Measurements from ENCODE around the gene MAST4.

Gene MAST4

DNA sequence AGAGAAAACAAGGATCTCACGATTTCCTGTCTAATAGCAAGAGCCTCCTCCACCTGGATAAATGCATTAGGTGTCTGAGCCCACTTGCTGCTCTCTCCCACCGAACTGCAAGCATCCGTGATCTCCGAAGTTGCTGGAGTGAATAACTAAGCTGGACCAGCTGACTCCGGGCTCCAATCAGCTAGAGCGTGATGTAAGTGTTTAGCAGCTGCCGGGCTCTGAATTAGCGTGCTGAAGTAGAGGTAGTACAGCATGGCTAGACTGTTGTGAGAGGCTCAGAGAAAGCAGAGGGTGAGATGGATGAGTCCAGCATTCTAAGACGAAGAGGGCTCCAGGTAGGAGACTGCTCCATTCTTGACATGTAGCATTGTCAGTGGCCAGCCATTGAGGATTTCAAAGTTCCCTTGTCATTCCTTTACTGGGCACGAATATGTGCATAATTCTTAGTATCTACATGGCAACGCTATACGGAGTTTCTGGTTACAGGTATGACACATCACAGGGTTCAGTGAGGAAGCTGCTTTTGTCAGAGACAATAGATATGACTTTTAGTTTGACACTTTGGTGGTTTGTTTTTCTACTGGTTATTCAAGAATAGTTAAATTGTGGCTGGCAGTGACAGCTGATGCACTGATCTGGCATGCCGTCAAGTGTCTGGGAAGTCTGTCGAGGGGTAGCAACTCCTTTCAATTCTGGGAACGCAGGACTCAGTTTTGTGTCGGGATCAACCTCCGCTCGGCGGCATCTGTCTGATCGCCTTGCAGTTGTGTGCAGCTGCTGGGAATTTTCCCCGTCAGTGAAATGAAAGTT is 232.6 kb downstream of the MAST4 start:
- H3K27ac ChIP-seq (ENCODE audit: insufficient read depth in 1 of 2, low read depth in 1 of 2, low read length in 2 of 2, poor library complexity in 1 of 2, severe bottlenecking in 2 of 2) = no peak overlapping the region
- WGBS (ENCODE audit: insufficient coverage) = under 1% methylated on average over 19 of the region's 21 CpGs

DNA sequence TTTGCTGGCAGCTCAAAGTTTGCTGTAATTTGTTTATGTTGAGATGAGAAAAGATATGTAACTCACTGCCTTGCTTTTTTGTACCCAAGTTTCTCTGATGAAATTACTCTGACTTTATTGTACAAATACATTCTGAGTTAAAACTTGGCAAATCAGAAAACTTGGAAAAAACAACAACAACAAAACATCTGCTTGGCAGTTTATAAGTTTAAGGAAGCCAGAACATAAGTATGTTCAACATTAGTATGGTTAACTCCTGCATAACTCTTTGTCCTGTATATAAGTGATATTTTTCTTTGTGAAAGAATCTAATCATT is 233.1 kb downstream of the MAST4 start:
- no peaks in the 10 kb centered on the region for H3K36me3 ChIP-seq (ENCODE audit: control insufficient read depth in 4 of 4, insufficient read depth in 4 of 4, low read length in 3 of 4)
- H3K4me1 ChIP-seq (ENCODE audit: control extremely low read depth in 1 of 4, control insufficient read depth in 4 of 4, insufficient read depth in 4 of 4, low read length in 3 of 4) = peaks cover 3 to 16% (median 12%) of the 10 kb centered on the region in 4 experiments
- no peak for DNase-seq
- H3K4me3 ChIP-seq (ENCODE audit: control insufficient read depth in 1 of 7, extremely low read depth in 1 of 7, insufficient read depth in 4 of 7, low read depth in 2 of 7, low read length in 6 of 7) = peak overlapping the region in 6 of 7 experiments; percentile 51 to 74 (median 67)
- H3K9me3 ChIP-seq (ENCODE audit: control extremely low read depth in 1 of 5, control insufficient read depth in 4 of 5, insufficient read depth in 2 of 5, low read depth in 1 of 5, low read length in 4 of 5) = no peaks in the 10 kb centered on the region
- ChIA-PET CTCF (interaction anchor here (1.2 to 4.0 kb wide), 8 partner anchors 9 to 521 kb away, joined by 3 to 13 read pairs (median 6); no protein-coding TSS in a partner anchor), POLR2A (no interaction called here)
- no peak overlapping the region for H3K27ac ChIP-seq (ENCODE audit: insufficient read depth in 1 of 2, low read depth in 1 of 2, low read length in 2 of 2, poor library complexity in 1 of 2, severe bottlenecking in 2 of 2)
- peaks cover 0 to 27% (median 6%) of the 10 kb centered on the region in 5 experiments for H3K27me3 ChIP-seq (replicated peaks in 2 of 5; ENCODE audit: control insufficient read depth in 4 of 5, insufficient read depth in 5 of 5, low read length in 4 of 5)

More for the DNA sequence above, 232.6 kb downstream of the MAST4 start:
- CTCF ChIA-PET = interaction anchor here (1.3 to 4.0 kb wide), 7 partner anchors 9 to 520 kb away, joined by 4 to 13 read pairs (median 6); no protein-coding TSS in a partner anchor
- Histone ChIP-seq H3K36me3 (ENCODE audit: control insufficient read depth in 4 of 4, insufficient read depth in 4 of 4, low read length in 3 of 4) (no peaks in the 10 kb centered on the region), H3K9me3 (ENCODE audit: control extremely low read depth in 1 of 5, control insufficient read depth in 4 of 5, insufficient read depth in 2 of 5, low read depth in 1 of 5, low read length in 4 of 5) (no peaks in the 10 kb centered on the region), H3K27me3 (replicated peaks in 2 of 5; ENCODE audit: control insufficient read depth in 4 of 5, insufficient read depth in 5 of 5, low read length in 4 of 5) (peaks cover 0 to 27% (median 6%) of the 10 kb centered on the region in 5 experiments), H3K4me1 (ENCODE audit: control extremely low read depth in 1 of 4, control insufficient read depth in 4 of 4, insufficient read depth in 4 of 4, low read length in 3 of 4) (peaks cover 3 to 16% (median 12%) of the 10 kb centered on the region in 4 experiments), H3K4me3 (ENCODE audit: control insufficient read depth in 1 of 7, extremely low read depth in 1 of 7, insufficient read depth in 4 of 7, low read depth in 2 of 7, low read length in 6 of 7) (peak overlapping the region in 6 of 7 experiments; percentile 51 to 74 (median 67))
- POLR2A ChIA-PET = no interaction called here
- peak; percentile 45 to 83 (median 75) for DNase-seq

DNA sequence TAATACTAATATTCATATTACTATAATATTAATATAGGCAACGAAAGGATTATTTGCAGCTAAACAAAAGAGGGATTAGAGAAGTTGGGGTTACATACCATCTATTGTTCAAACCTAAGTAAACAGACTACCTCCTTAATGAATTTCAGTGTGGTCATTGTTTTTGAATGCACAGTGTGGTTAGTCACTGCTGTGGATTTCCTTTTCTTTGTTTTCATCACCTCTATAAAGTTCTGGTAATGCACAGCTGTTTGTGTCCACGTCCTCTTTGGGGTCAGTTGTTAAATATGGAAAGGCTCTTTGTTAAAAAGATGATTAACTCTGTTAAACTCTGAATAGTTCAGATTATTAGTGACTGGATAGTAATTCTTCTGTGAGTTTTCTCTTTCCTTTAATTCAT is 233.6 kb downstream of the MAST4 start:
- peaks cover 0 to 27% (median 6%) of the 10 kb centered on the region in 5 experiments for H3K27me3 ChIP-seq (replicated peaks in 2 of 5; ENCODE audit: control insufficient read depth in 4 of 5, insufficient read depth in 5 of 5, low read length in 4 of 5)
- H3K4me1 ChIP-seq (ENCODE audit: control extremely low read depth in 1 of 4, control insufficient read depth in 4 of 4, insufficient read depth in 4 of 4, low read length in 3 of 4) = peaks cover 3 to 16% (median 12%) of the 10 kb centered on the region in 4 experiments
- no peak overlapping the region for H3K27ac ChIP-seq (ENCODE audit: insufficient read depth in 1 of 2, low read depth in 1 of 2, low read length in 2 of 2, poor library complexity in 1 of 2, severe bottlenecking in 2 of 2)
- H3K36me3 ChIP-seq (ENCODE audit: control insufficient read depth in 4 of 4, insufficient read depth in 4 of 4, low read length in 3 of 4) = no peaks in the 10 kb centered on the region
- no CpG with 5 or more reads among the region's 2 CpGs for WGBS (ENCODE audit: insufficient coverage)
- DNase-seq = peak in 2 of 3 donors; percentile 13 to 26
- H3K4me3 ChIP-seq (ENCODE audit: control insufficient read depth in 1 of 7, extremely low read depth in 1 of 7, insufficient read depth in 4 of 7, low read depth in 2 of 7, low read length in 6 of 7) = no peak overlapping the region
- POLR2A ChIA-PET = no interaction called here
- CTCF ChIA-PET = interaction anchor here (1.2 to 4.0 kb wide), 10 partner anchors 10 to 522 kb away, joined by 3 to 13 read pairs (median 6); no protein-coding TSS in a partner anchor
- no peaks in the 10 kb centered on the region for H3K9me3 ChIP-seq (ENCODE audit: control extremely low read depth in 1 of 5, control insufficient read depth in 4 of 5, insufficient read depth in 2 of 5, low read depth in 1 of 5, low read length in 4 of 5)

DNA sequence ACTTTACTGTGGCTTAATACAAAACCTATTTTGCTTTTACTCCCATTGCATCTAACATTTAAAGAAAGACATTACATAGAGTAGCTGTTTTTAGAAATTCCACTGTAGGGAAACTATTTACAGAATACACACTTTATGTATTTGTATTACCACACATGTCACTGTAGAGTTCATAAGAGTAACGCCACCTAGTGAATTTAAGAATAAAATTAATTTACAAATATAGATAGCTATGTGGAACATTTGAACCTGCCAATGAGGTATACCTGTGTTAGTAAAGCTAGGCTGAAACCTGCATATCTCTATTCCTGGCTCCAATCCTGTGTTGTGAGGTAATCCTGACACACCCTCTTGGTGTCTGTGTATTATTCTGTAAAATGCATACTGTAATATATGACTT is 234.4 kb downstream of the MAST4 start:
- ChIA-PET POLR2A (no interaction called here), CTCF (interaction anchor here (1.2 to 4.0 kb wide), 11 partner anchors 11 to 522 kb away, joined by 3 to 13 read pairs (median 5); no protein-coding TSS in a partner anchor)
- H3K27me3 ChIP-seq (replicated peaks in 2 of 5; ENCODE audit: control insufficient read depth in 4 of 5, insufficient read depth in 5 of 5, low read length in 4 of 5) = peaks cover 0 to 27% (median 6%) of the 10 kb centered on the region in 5 experiments
- H3K36me3 ChIP-seq (ENCODE audit: control insufficient read depth in 4 of 4, insufficient read depth in 4 of 4, low read length in 3 of 4) = no peaks in the 10 kb centered on the region
- no peaks in the 10 kb centered on the region for H3K9me3 ChIP-seq (ENCODE audit: control extremely low read depth in 1 of 5, control insufficient read depth in 4 of 5, insufficient read depth in 2 of 5, low read depth in 1 of 5, low read length in 4 of 5)
- H3K4me1 ChIP-seq (ENCODE audit: control extremely low read depth in 1 of 4, control insufficient read depth in 4 of 4, insufficient read depth in 4 of 4, low read length in 3 of 4) = peaks cover 3 to 16% (median 12%) of the 10 kb centered on the region in 4 experiments
- no peak overlapping the region for H3K27ac ChIP-seq (ENCODE audit: insufficient read depth in 1 of 2, low read depth in 1 of 2, low read length in 2 of 2, poor library complexity in 1 of 2, severe bottlenecking in 2 of 2)
- WGBS (ENCODE audit: insufficient coverage) = no CpG with 5 or more reads among the region's 1 CpG
- peak in 2 of 3 donors; percentile 17 to 27 for DNase-seq
- H3K4me3 ChIP-seq (ENCODE audit: control insufficient read depth in 1 of 7, extremely low read depth in 1 of 7, insufficient read depth in 4 of 7, low read depth in 2 of 7, low read length in 6 of 7) = no peak overlapping the region

DNA sequence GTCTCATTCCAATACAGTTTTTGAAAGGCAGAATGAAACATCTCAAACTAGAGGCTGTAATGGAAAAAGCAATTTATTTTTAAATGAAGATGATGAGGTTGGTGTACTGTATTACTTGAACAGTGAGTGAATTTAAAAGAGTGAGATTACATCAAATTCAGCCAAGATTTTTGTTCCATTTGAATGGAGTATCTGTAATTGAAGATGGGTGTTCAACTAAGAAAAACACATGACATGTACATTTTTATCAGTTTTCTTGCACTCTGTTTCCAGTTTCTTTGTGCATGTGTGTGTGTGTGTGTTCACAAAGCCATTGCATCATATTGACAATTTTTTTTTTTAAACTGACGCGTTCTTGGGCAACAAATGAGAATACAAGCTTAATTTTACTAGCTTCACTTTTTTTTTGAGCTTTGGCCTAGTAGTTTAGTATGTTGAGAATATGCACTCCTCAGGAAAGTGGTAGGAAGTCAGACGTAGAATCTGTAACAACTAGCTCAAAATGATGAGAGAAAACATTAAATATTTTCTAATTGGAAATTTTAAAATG is 243.5 kb downstream of the MAST4 start:
- Histone ChIP-seq H3K27ac (ENCODE audit: insufficient read depth in 1 of 2, low read depth in 1 of 2, low read length in 2 of 2, poor library complexity in 1 of 2, severe bottlenecking in 2 of 2) (no peak overlapping the region), H3K36me3 (ENCODE audit: control insufficient read depth in 4 of 4, insufficient read depth in 4 of 4, low read length in 3 of 4) (no peaks in the 10 kb centered on the region), H3K9me3 (ENCODE audit: control extremely low read depth in 1 of 5, control insufficient read depth in 4 of 5, insufficient read depth in 2 of 5, low read depth in 1 of 5, low read length in 4 of 5) (no peaks in the 10 kb centered on the region), H3K27me3 (replicated peaks in 2 of 5; ENCODE audit: control insufficient read depth in 4 of 5, insufficient read depth in 5 of 5, low read length in 4 of 5) (no peaks in the 10 kb centered on the region), H3K4me3 (ENCODE audit: control insufficient read depth in 1 of 7, extremely low read depth in 1 of 7, insufficient read depth in 4 of 7, low read depth in 2 of 7, low read length in 6 of 7) (no peak overlapping the region), H3K4me1 (ENCODE audit: control extremely low read depth in 1 of 4, control insufficient read depth in 4 of 4, insufficient read depth in 4 of 4, low read length in 3 of 4) (peaks cover 0 to 9% (median 0%) of the 10 kb centered on the region in 4 experiments)
- DNase-seq = no peak
- POLR2A ChIA-PET = no interaction called here
- no CpG with 5 or more reads among the region's 3 CpGs for WGBS (ENCODE audit: insufficient coverage)
- CTCF ChIA-PET = interaction anchor here (1.1 to 2.4 kb wide), 3 partner anchors 26 to 29 kb away, joined by 3 to 8 read pairs (median 4); no protein-coding TSS in a partner anchor

DNA sequence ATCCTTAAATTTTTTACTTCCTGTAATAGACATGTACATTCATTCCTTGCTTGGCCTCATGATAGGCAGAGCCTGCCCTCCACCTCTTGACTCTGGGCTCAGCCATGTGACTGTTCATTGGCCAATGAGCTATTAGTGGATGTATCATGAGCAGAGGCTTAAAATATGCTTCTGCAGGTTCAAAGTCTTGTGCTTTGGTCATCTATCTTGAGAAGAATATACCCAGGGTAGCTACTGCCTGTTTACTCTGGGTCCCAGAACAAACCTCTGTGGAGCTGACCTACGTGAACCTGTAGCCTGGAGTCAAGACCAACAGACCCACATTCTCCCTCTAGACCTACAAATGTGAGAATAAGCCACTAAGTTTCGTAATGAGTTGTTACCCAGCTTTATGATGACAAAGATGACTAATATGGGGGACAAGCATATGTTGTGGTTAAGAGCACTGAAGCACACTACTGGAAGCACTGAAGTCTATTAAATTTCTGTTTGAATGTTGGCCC is 244.4 kb downstream of the MAST4 start:
- WGBS (ENCODE audit: insufficient coverage) = no CpG with 5 or more reads among the region's 2 CpGs
- peak in 2 of 3 donors; percentile 20 to 35 for DNase-seq
- H3K4me1 ChIP-seq (ENCODE audit: control extremely low read depth in 1 of 4, control insufficient read depth in 4 of 4, insufficient read depth in 4 of 4, low read length in 3 of 4) = peaks cover 0 to 9% (median 0%) of the 10 kb centered on the region in 4 experiments
- no peak overlapping the region for H3K4me3 ChIP-seq (ENCODE audit: control insufficient read depth in 1 of 7, extremely low read depth in 1 of 7, insufficient read depth in 4 of 7, low read depth in 2 of 7, low read length in 6 of 7)
- H3K27ac ChIP-seq (ENCODE audit: insufficient read depth in 1 of 2, low read depth in 1 of 2, low read length in 2 of 2, poor library complexity in 1 of 2, severe bottlenecking in 2 of 2) = no peak overlapping the region
- CTCF ChIA-PET = interaction anchor here (1.1 to 2.4 kb wide), 3 partner anchors 25 to 28 kb away, joined by 3 to 8 read pairs (median 4); no protein-coding TSS in a partner anchor
- no peaks in the 10 kb centered on the region for H3K27me3 ChIP-seq (replicated peaks in 2 of 5; ENCODE audit: control insufficient read depth in 4 of 5, insufficient read depth in 5 of 5, low read length in 4 of 5)
- H3K36me3 ChIP-seq (ENCODE audit: control insufficient read depth in 4 of 4, insufficient read depth in 4 of 4, low read length in 3 of 4) = no peaks in the 10 kb centered on the region
- POLR2A ChIA-PET = interaction anchor here (0.6 kb wide), 1 partner anchor 380 kb away, joined by 4 read pairs; no protein-coding TSS in a partner anchor
- H3K9me3 ChIP-seq (ENCODE audit: control extremely low read depth in 1 of 5, control insufficient read depth in 4 of 5, insufficient read depth in 2 of 5, low read depth in 1 of 5, low read length in 4 of 5) = no peaks in the 10 kb centered on the region
